Epithelial cell of proximal tubule (primary cell): ENCODE measurements around the gene PTTG1IP. TPM values are rescaled to one million over a fixed set of nuclear protein-coding genes. Genes with fewer than 3 reads are reported as not detected.

Experiments used
- DNase-seq: peaks from one replicate; pipeline ENCODE4 v3.0.0-alpha.2; 2011; ENCODE audit warnings: low read depth
- H3K4me3 ChIP-seq: 2 replicates; pipeline ENCODE4 v1.5.1; 2011; ENCODE audit warnings: low read depth, mild to moderate bottlenecking, low read length
- total RNA-seq: library from RNA; depleted of rRNA; stranded (reverse); fragments of >200 nt; gene quantifications from 2 replicates; pipeline ENCODE4 v1.2.3, GENCODE V29; 2015
- TF ChIP-seq, protein P1 (sequence below): conservative IDR thresholded peaks from 2 replicates; pipeline ENCODE4 v1.5.1; 2012; ENCODE audit warnings: low read depth, mild to moderate bottlenecking, low read length

Gene PTTG1IP
- total RNA-seq, 1 donor from 2014 or later: 311 TPM

DNA sequence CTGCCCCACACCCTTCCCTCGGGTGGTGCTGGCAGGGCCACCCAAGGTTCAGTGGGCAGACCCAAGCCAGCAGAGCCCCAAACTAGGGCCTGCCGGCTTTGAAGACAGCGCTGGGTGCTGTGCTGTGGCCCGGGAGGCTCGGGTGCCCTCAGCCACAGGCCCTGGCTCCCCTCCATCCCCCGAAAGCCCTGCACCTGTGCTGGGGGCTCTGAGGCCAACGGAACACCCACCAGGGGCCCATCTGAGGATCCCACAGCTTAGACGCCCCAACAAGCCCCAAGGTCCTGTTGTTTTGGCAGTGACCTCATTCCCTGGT is 38.6 kb upstream of the PTTG1IP start:
- no peak for DNase-seq
- TF ChIP-seq, protein P1, sequence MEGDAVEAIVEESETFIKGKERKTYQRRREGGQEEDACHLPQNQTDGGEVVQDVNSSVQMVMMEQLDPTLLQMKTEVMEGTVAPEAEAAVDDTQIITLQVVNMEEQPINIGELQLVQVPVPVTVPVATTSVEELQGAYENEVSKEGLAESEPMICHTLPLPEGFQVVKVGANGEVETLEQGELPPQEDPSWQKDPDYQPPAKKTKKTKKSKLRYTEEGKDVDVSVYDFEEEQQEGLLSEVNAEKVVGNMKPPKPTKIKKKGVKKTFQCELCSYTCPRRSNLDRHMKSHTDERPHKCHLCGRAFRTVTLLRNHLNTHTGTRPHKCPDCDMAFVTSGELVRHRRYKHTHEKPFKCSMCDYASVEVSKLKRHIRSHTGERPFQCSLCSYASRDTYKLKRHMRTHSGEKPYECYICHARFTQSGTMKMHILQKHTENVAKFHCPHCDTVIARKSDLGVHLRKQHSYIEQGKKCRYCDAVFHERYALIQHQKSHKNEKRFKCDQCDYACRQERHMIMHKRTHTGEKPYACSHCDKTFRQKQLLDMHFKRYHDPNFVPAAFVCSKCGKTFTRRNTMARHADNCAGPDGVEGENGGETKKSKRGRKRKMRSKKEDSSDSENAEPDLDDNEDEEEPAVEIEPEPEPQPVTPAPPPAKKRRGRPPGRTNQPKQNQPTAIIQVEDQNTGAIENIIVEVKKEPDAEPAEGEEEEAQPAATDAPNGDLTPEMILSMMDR: no peak
- H3K4me3 ChIP-seq: no peak overlapping the region

GRCh38 chr21:44911384-44912157 is 38.1 kb upstream of the PTTG1IP start:
- peak; percentile 33 for DNase-seq
- H3K4me3 ChIP-seq: no peak overlapping the region
- TF ChIP-seq, protein P1: peak; percentile 82

GRCh38 chr21:44911068-44911383 is 37.5 kb upstream of the PTTG1IP start:
- TF ChIP-seq, protein P1: no peak
- no peak overlapping the region for H3K4me3 ChIP-seq
- no peak for DNase-seq

GRCh38 chr21:44910229-44911067 is 37.0 kb upstream of the PTTG1IP start:
- TF ChIP-seq, protein P1: no peak
- no peak for DNase-seq
- H3K4me3 ChIP-seq: no peak overlapping the region

GRCh38 chr21:44909719-44910118 is 36.2 kb upstream of the PTTG1IP start:
- TF ChIP-seq, protein P1: no peak
- no peak overlapping the region for H3K4me3 ChIP-seq
- DNase-seq: no peak

DNA sequence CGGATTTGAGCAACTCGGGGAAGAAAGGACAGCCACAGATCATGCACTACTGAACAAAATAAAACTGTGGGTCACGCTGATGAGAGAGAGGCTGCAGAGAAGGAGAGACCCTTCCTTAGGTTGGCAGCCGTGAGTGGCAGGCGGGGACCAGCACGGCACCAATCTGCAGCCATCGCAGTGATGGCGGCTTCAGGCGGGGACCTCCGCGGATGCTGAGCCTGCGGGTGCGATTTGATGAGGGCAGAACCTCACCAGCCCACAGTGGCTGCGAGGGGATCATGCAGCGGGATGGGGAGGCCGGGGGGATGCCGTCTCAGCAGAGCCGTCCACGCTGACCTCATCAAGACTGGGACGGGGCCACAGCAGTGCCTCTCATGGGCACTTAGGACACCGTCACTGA is 35.4 kb upstream of the PTTG1IP start:
- DNase-seq: no peak
- TF ChIP-seq, protein P1: no peak
- no peak overlapping the region for H3K4me3 ChIP-seq
